ENCODE measurements around the gene NSD1. TPM values are rescaled to one million over a fixed set of nuclear protein-coding genes. Genes with fewer than 3 reads are reported as not detected.
A peak's percentile ranks its signal among the peaks of the same experiment; 100 is the strongest.
"Not testable (repeated sequence)": the region's sequence is repeated elsewhere in the genome, so short reads cannot be mapped to it uniquely, and the experiment has no call there.

NSD1 gene
- total RNA-seq, 2 donors from 2014 or later, result 40.6 to 44.2 TPM

GRCh38 chr5:177293819-177294581 is 160.4 kb downstream of the NSD1 start:
- ATAC-seq (no peak), DNase-seq (no peak)
- intact Hi-C loops (cut with DNase I), result loop anchor here in 1 of 2 donors (10.0 kb wide), 1 partner anchor 179 kb away; no protein-coding TSS in a partner anchor

GRCh38 chr5:177294632-177295031 is 161.1 kb downstream of the NSD1 start:
- DNase-seq (no peak), ATAC-seq (peak; percentile 17 to 20)
- intact Hi-C loops (cut with DNase I), result loop anchor here in 1 of 2 donors (10.0 kb wide), 1 partner anchor 180 kb away; no protein-coding TSS in a partner anchor

GRCh38 chr5:177295924-177296323 is 162.4 kb downstream of the NSD1 start:
- no peak for ATAC-seq
- intact Hi-C loops (cut with DNase I), result loop anchor here in 1 of 2 donors (10.0 kb wide), 1 partner anchor 181 kb away; no protein-coding TSS in a partner anchor
- DNase-seq, result no peak

GRCh38 chr5:177296581-177296980 is 163.0 kb downstream of the NSD1 start:
- ATAC-seq (peak in 1 of 2 donors; percentile 2), DNase-seq (no peak)

GRCh38 chr5:177297922-177298321 is 164.3 kb downstream of the NSD1 start:
- DNase-seq, result no peak
- no peak for ATAC-seq
- intact Hi-C loops (cut with DNase I), result loop anchor here in 1 of 2 donors (10.0 kb wide), 1 partner anchor 183 kb away; no protein-coding TSS in a partner anchor

More at GRCh38 chr5:177296581-177296980, 163.0 kb downstream of the NSD1 start:
- intact Hi-C loops (cut with DNase I), result loop anchor here in 1 of 2 donors (10.0 kb wide), 1 partner anchor 182 kb away; no protein-coding TSS in a partner anchor

- DNase-seq (no peak), ATAC-seq (no peak)
- intact Hi-C loops (cut with DNase I), result loop anchor here (10.0 kb wide), 1 partner anchor 185 kb away; no protein-coding TSS in a partner anchor
These were observed 166.1 kb downstream of the NSD1 start for GRCh38 chr5:177299697-177300096.

GRCh38 chr5:177300236-177300880 is 166.8 kb downstream of the NSD1 start:
- ATAC-seq (peak; percentile 20 to 35), DNase-seq (peak; percentile 74)
- intact Hi-C loops (cut with DNase I), result loop anchor here in 1 of 2 donors (10.0 kb wide), 1 partner anchor 186 kb away; no protein-coding TSS in a partner anchor

GRCh38 chr5:177300951-177301350 is 167.4 kb downstream of the NSD1 start:
- intact Hi-C loops (cut with DNase I), result loop anchor here in 1 of 2 donors (10.0 kb wide), 1 partner anchor 186 kb away; no protein-coding TSS in a partner anchor
- DNase-seq (no peak), ATAC-seq (no peak)

GRCh38 chr5:177301503-177302165 is 168.1 kb downstream of the NSD1 start:
- intact Hi-C loops (cut with DNase I), result loop anchor here in 1 of 2 donors (10.0 kb wide), 1 partner anchor 187 kb away; no protein-coding TSS in a partner anchor
- DNase-seq, result no peak
- no peak for ATAC-seq

GRCh38 chr5:177302354-177303110 is 169.0 kb downstream of the NSD1 start:
- DNase-seq (no peak), ATAC-seq (peak in 1 of 2 donors; percentile 0)
- intact Hi-C loops (cut with DNase I), result loop anchor here in 1 of 2 donors (10.0 kb wide), 1 partner anchor 188 kb away; no protein-coding TSS in a partner anchor

- intact Hi-C loops (cut with DNase I), result loop anchor here in 1 of 2 donors (10.0 kb wide), 1 partner anchor 189 kb away; no protein-coding TSS in a partner anchor
- DNase-seq, result peak; percentile 92
- ATAC-seq, result peak; percentile 82 to 93
These were observed 169.8 kb downstream of the NSD1 start, which contains the start of the genes PRELID1 and RAB24 for GRCh38 chr5:177303121-177303924. PRELID1 (plus strand) TSS chr5:177303799; CDS start chr5:177303986, 187 bp downstream. RAB24 (minus strand) TSS chr5:177303719; CDS start chr5:177303288, 431 bp downstream.

GRCh38 chr5:177303925-177304391 is 170.4 kb downstream of the NSD1 start:
- ATAC-seq, result peak in 1 of 2 donors; percentile 5
- intact Hi-C loops (cut with DNase I), result loop anchor here in 1 of 2 donors (10.0 kb wide), 1 partner anchor 189 kb away; no protein-coding TSS in a partner anchor

GRCh38 chr5:177304392-177305119 is 171.0 kb downstream of the NSD1 start:
- intact Hi-C loops (cut with DNase I), result loop anchor here in 1 of 2 donors (10.0 kb wide), 1 partner anchor 190 kb away; no protein-coding TSS in a partner anchor

More at GRCh38 chr5:177303925-177304391, 170.4 kb downstream of the NSD1 start:
- DNase-seq, result no peak

GRCh38 chr5:177306103-177306640 is 172.6 kb downstream of the NSD1 start:
- not testable (repeated sequence) for ATAC-seq, DNase-seq
- intact Hi-C loops (cut with DNase I), result loop anchor here in 1 of 2 donors (10.0 kb wide), 1 partner anchor 191 kb away; no protein-coding TSS in a partner anchor

More at GRCh38 chr5:177304392-177305119, 171.0 kb downstream of the NSD1 start:
- DNase-seq, result no peak
- ATAC-seq, result no peak

- no peak for DNase-seq
- no peak for ATAC-seq
- intact Hi-C loops (cut with DNase I), result loop anchor here in 1 of 2 donors (10.0 kb wide), 1 partner anchor 192 kb away; no protein-coding TSS in a partner anchor
These were observed 173.3 kb downstream of the NSD1 start for GRCh38 chr5:177306674-177307543.

All from left cardiac atrium (tissue), 4 donors.